ENCODE data around the gene PIGW.
"Not testable (repeated sequence)": the region's sequence is repeated elsewhere in the genome, so short reads cannot be mapped to it uniquely, and the experiment has no call there.

Gene PIGW

GRCh38 chr17:36501963-36502362 is 32.8 kb upstream of the PIGW start:
- Mint-ChIP-seq H3K9me3 (no peaks in the 10 kb centered on the region), H3K4me1 (no peaks in the 10 kb centered on the region), H3K27ac (no peak overlapping the region), H3K36me3 (peaks cover 49 to 74% of the 10 kb centered on the region in 2 donors), H3K27me3 (no peaks in the 10 kb centered on the region), H3K4me3 (no peak overlapping the region)
- ATAC-seq (replicated peaks) (no peak), DNase-seq (no peak)

GRCh38 chr17:36503456-36504155 is 31.2 kb upstream of the PIGW start:
- no peak for ATAC-seq (replicated peaks)

GRCh38 chr17:36504156-36504545 is 30.6 kb upstream of the PIGW start:
- no peak for ATAC-seq (replicated peaks)
- Mint-ChIP-seq H3K9me3 (no peaks in the 10 kb centered on the region), H3K36me3 (peaks cover 51 to 78% of the 10 kb centered on the region in 2 donors)

More at GRCh38 chr17:36503456-36504155, 31.2 kb upstream of the PIGW start:
- no peaks in the 10 kb centered on the region for H3K9me3 Mint-ChIP-seq
- no peak for DNase-seq
- no peak overlapping the region for H3K4me3 Mint-ChIP-seq
- no peaks in the 10 kb centered on the region for H3K27me3 Mint-ChIP-seq
- peak overlapping the region; percentile 45 for H3K27ac Mint-ChIP-seq
- no peaks in the 10 kb centered on the region for H3K4me1 Mint-ChIP-seq
- H3K36me3 Mint-ChIP-seq, result peaks cover 51 to 76% of the 10 kb centered on the region in 2 donors

GRCh38 chr17:36505171-36505570 is 29.6 kb upstream of the PIGW start:
- H3K4me3 Mint-ChIP-seq, result no peak overlapping the region
- peaks cover 0 to 2% of the 10 kb centered on the region in 2 donors for H3K4me1 Mint-ChIP-seq
- ATAC-seq (replicated peaks) (no peak), DNase-seq (no peak)
- H3K27ac Mint-ChIP-seq, result no peak overlapping the region
- H3K27me3 Mint-ChIP-seq, result no peaks in the 10 kb centered on the region
- H3K9me3 Mint-ChIP-seq, result no peaks in the 10 kb centered on the region
- peaks cover 60 to 86% of the 10 kb centered on the region in 2 donors for H3K36me3 Mint-ChIP-seq

More at GRCh38 chr17:36504156-36504545, 30.6 kb upstream of the PIGW start:
- Mint-ChIP-seq H3K27me3 (no peaks in the 10 kb centered on the region), H3K27ac (peak overlapping the region; percentile 54), H3K4me3 (no peak overlapping the region), H3K4me1 (peaks cover 0 to under 1% of the 10 kb centered on the region in 2 donors)
- no peak for DNase-seq

GRCh38 chr17:36506249-36506826 is 28.4 kb upstream of the PIGW start:
- no peaks in the 10 kb centered on the region for H3K27me3 Mint-ChIP-seq
- ATAC-seq (replicated peaks) (no peak), DNase-seq (no peak)
- no peak overlapping the region for H3K4me3 Mint-ChIP-seq
- H3K27ac Mint-ChIP-seq, result no peak overlapping the region
- H3K4me1 Mint-ChIP-seq, result peaks cover 0 to 2% of the 10 kb centered on the region in 2 donors
- peaks cover 62 to 87% of the 10 kb centered on the region in 2 donors for H3K36me3 Mint-ChIP-seq
- no peaks in the 10 kb centered on the region for H3K9me3 Mint-ChIP-seq

GRCh38 chr17:36506831-36507230 is 28.0 kb upstream of the PIGW start:
- no peak overlapping the region for H3K27ac Mint-ChIP-seq
- DNase-seq, result no peak
- H3K27me3 Mint-ChIP-seq, result no peaks in the 10 kb centered on the region
- H3K4me3 Mint-ChIP-seq, result no peak overlapping the region
- peaks cover 0 to 2% of the 10 kb centered on the region in 2 donors for H3K4me1 Mint-ChIP-seq
- ATAC-seq (replicated peaks), result no peak
- peaks cover 66 to 89% of the 10 kb centered on the region in 2 donors for H3K36me3 Mint-ChIP-seq
- no peaks in the 10 kb centered on the region for H3K9me3 Mint-ChIP-seq

GRCh38 chr17:36507266-36507665 is 27.5 kb upstream of the PIGW start:
- peaks cover 0 to 2% of the 10 kb centered on the region in 2 donors for H3K4me1 Mint-ChIP-seq
- no peak overlapping the region for H3K4me3 Mint-ChIP-seq
- peaks cover 66 to 91% of the 10 kb centered on the region in 2 donors for H3K36me3 Mint-ChIP-seq
- DNase-seq (no peak), ATAC-seq (replicated peaks) (no peak)
- H3K27ac Mint-ChIP-seq, result no peak overlapping the region
- H3K27me3 Mint-ChIP-seq, result no peaks in the 10 kb centered on the region
- no peaks in the 10 kb centered on the region for H3K9me3 Mint-ChIP-seq

GRCh38 chr17:36508439-36508838 is 26.3 kb upstream of the PIGW start:
- peaks cover 68 to 93% of the 10 kb centered on the region in 2 donors for H3K36me3 Mint-ChIP-seq
- H3K9me3 Mint-ChIP-seq, H3K27ac Mint-ChIP-seq: not testable (repeated sequence)

GRCh38 chr17:36509272-36509985 is 25.4 kb upstream of the PIGW start:
- Mint-ChIP-seq H3K27ac (no peak overlapping the region), H3K4me3 (no peak overlapping the region), H3K9me3 (no peaks in the 10 kb centered on the region), H3K4me1 (peaks cover 0 to 2% of the 10 kb centered on the region in 2 donors), H3K36me3 (peaks cover 62 to 92% of the 10 kb centered on the region in 2 donors), H3K27me3 (no peaks in the 10 kb centered on the region)
- no peak for ATAC-seq (replicated peaks)
- no peak for DNase-seq

More at GRCh38 chr17:36508439-36508838, 26.3 kb upstream of the PIGW start:
- not testable (repeated sequence) for H3K4me3 Mint-ChIP-seq; DNase-seq; ATAC-seq (replicated peaks); H3K27me3 Mint-ChIP-seq; H3K4me1 Mint-ChIP-seq

- DNase-seq (no peak), ATAC-seq (replicated peaks) (no peak)
- no peak overlapping the region for H3K4me3 Mint-ChIP-seq
- no peak overlapping the region for H3K27ac Mint-ChIP-seq
- H3K36me3 Mint-ChIP-seq, result peaks cover 66 to 96% of the 10 kb centered on the region in 2 donors
- no peaks in the 10 kb centered on the region for H3K9me3 Mint-ChIP-seq
- no peaks in the 10 kb centered on the region for H3K27me3 Mint-ChIP-seq
- H3K4me1 Mint-ChIP-seq, result peaks cover 0 to 3% of the 10 kb centered on the region in 2 donors
Measured at GRCh38 chr17:36510636-36511035, 24.2 kb upstream of the PIGW start.

- Mint-ChIP-seq H3K4me1 (peaks cover 0 to 3% of the 10 kb centered on the region in 2 donors), H3K4me3 (no peak overlapping the region), H3K27me3 (no peaks in the 10 kb centered on the region), H3K27ac (no peak overlapping the region), H3K9me3 (no peaks in the 10 kb centered on the region), H3K36me3 (peaks cover 66 to 95% of the 10 kb centered on the region in 2 donors)
- ATAC-seq (replicated peaks) (no peak), DNase-seq (no peak)
Measured at GRCh38 chr17:36511216-36511615, 23.6 kb upstream of the PIGW start.

- H3K36me3 Mint-ChIP-seq, result peaks cover 54 to 91% of the 10 kb centered on the region in 2 donors
- ATAC-seq (replicated peaks), result no peak
- no peaks in the 10 kb centered on the region for H3K27me3 Mint-ChIP-seq
- H3K4me1 Mint-ChIP-seq, result peaks cover 0 to 3% of the 10 kb centered on the region in 2 donors
- H3K27ac Mint-ChIP-seq, result peak overlapping the region; percentile 42
- no peaks in the 10 kb centered on the region for H3K9me3 Mint-ChIP-seq
- H3K4me3 Mint-ChIP-seq, result no peak overlapping the region
- no peak for DNase-seq
Measured at GRCh38 chr17:36512641-36513040, 22.1 kb upstream of the PIGW start.

- no peaks in the 10 kb centered on the region for H3K9me3 Mint-ChIP-seq
- DNase-seq, result no peak
- peaks cover 49 to 82% of the 10 kb centered on the region in 2 donors for H3K36me3 Mint-ChIP-seq
- no peak overlapping the region for H3K27ac Mint-ChIP-seq
- no peak for ATAC-seq (replicated peaks)
- no peak overlapping the region for H3K4me3 Mint-ChIP-seq
- no peaks in the 10 kb centered on the region for H3K27me3 Mint-ChIP-seq
- peaks cover 6 to 14% of the 10 kb centered on the region in 2 donors for H3K4me1 Mint-ChIP-seq
Measured at GRCh38 chr17:36514856-36515255, 19.9 kb upstream of the PIGW start.

- no peak overlapping the region for H3K27ac Mint-ChIP-seq
- H3K27me3 Mint-ChIP-seq, result no peaks in the 10 kb centered on the region
- DNase-seq (no peak), ATAC-seq (replicated peaks) (no peak)
- H3K4me3 Mint-ChIP-seq, result no peak overlapping the region
- peaks cover 7 to 16% of the 10 kb centered on the region in 2 donors for H3K4me1 Mint-ChIP-seq
- H3K36me3 Mint-ChIP-seq, result peaks cover 50 to 82% of the 10 kb centered on the region in 2 donors
- no peaks in the 10 kb centered on the region for H3K9me3 Mint-ChIP-seq
Measured at GRCh38 chr17:36515837-36516236, 18.9 kb upstream of the PIGW start.

All from stimulated activated naive B cell treated with anti-CD40 and anti-IgM and Interleukin-4, amounts not matched to agents 10 μg/mL and 1 μg/mL and 100 μg/mL, for 72 hours (primary cell).